ENCODE measurements around the gene NDUFB5. TPM values are rescaled to one million over a fixed set of nuclear protein-coding genes. Genes with fewer than 3 reads are reported as not detected.

The NDUFB5 gene
- total and polyA plus RNA-seq, 12 donors, result 105 to 345 (median 173) TPM

DNA sequence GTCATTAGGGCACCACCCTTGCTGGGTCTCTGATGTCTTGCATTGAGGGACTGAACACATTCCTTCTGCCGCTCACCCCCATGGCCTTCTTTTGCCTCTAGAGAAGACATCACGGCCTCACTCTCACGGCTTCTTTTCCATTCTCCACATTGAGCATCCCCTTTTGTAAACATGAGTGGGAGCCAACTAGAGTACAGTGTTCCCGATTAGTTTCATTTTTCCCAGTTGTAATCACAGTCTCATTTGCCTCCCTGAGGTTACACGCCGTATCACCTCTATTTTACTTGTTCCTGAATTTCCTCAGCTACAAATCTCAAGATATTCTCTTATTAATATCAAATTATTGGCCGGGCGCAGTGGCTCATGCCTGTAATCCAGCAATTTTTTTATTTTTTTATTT lies 65.7 kb downstream of the NDUFB5 start:
- H3K4me3 ChIP-seq, result no peak overlapping the region
- intact Hi-C loops (cut with DNase I), result no loop called here
- WGBS, 4 donors, result 84 to 94% (median 90%) methylated on average over 8 of the region's 8 CpGs
- no peaks in the 10 kb centered on the region for H3K36me3 ChIP-seq (replicated peaks in 1 of 2)
- peaks cover 31 to 47% of the 10 kb centered on the region in 2 donors for H3K4me1 ChIP-seq (replicated peaks in 1 of 2)
- TF ChIP-seq CTCF (IDR thresholded peaks at IDR 0.05) (no peak), POLR2A (IDR thresholded peaks at IDR 0.05) (no peak)
- DNase-seq, result no peak
- H3K9me3 ChIP-seq (replicated peaks in 1 of 3), result no peaks in the 10 kb centered on the region
- no peak overlapping the region for H3K27ac ChIP-seq
- H3K27me3 ChIP-seq, result no peaks in the 10 kb centered on the region

DNA sequence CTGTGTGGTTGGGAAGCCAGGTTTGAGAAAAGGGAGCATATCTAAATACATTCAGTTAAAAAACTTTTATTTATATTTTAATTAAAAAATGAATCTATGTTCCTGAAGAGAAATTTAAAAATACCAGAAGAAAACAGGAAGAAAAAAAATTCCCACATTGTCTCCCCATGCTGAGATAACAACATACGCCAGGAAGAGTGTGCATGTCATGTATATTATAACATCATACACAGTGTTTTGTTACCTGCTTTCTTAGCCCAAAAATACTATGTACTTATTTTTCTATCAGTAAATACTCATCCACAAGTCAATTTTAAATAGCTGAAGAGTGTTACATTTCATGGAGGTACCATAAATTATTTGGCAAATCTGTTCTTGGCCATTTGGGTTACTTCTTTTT lies 66.7 kb downstream of the NDUFB5 start:
- Histone ChIP-seq H3K4me3 (peak overlapping the region in 1 of 4 donors; percentile 35), H3K27ac (peak overlapping the region; percentile 10 to 83 (median 65)), H3K36me3 (replicated peaks in 1 of 2) (no peaks in the 10 kb centered on the region), H3K27me3 (no peaks in the 10 kb centered on the region), H3K9me3 (replicated peaks in 1 of 3) (no peaks in the 10 kb centered on the region), H3K4me1 (replicated peaks in 1 of 2) (peaks cover 26 to 39% of the 10 kb centered on the region in 2 donors)
- intact Hi-C loops (cut with DNase I), result no loop called here
- TF ChIP-seq POLR2A (IDR thresholded peaks at IDR 0.05), result no peak
- TF ChIP-seq CTCF (IDR thresholded peaks at IDR 0.05), result no peak
- DNase-seq, result no peak
- 76 to 86% (median 80%) methylated on average over 1 of the region's 1 CpG for WGBS, 4 donors

DNA sequence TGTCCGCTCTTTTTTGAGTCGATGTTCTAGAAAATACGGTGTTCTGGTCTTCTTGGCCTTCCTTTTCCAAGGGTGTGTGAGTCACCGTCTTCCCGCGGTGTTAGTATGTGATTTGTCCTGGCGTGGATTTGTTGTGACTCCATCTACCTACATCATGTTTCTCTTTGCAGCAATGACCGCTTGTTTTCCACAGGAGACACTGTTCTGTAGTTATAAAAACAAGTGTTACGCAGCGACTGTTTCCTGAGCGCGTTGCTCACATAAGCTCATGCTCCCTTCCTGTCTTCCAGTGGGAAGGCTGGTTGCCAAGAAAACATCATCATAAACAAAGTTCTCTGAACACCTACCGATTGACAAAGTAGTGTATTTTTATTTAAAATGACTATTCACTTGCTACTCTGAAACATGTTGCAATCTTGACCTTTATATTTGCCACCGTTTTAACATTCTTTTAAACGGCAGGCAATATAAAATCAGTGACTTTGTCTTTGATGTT lies 67.2 kb downstream of the NDUFB5 start:
- Histone ChIP-seq H3K36me3 (replicated peaks in 1 of 2) (no peaks in the 10 kb centered on the region), H3K9me3 (replicated peaks in 1 of 3) (no peaks in the 10 kb centered on the region), H3K4me1 (replicated peaks in 1 of 2) (peaks cover 23 to 35% of the 10 kb centered on the region in 2 donors), H3K4me3 (peak overlapping the region in 1 of 4 donors; percentile 35), H3K27ac (peak overlapping the region; percentile 10 to 83 (median 65)), H3K27me3 (no peaks in the 10 kb centered on the region)
- intact Hi-C loops (cut with DNase I), result no loop called here
- peak; percentile 65 to 86 (median 72) for DNase-seq
- peak in 1 of 2 donors; percentile 35 for TF ChIP-seq POLR2A (IDR thresholded peaks at IDR 0.05)
- TF ChIP-seq CTCF (IDR thresholded peaks at IDR 0.05), result peak in 1 of 6 experiments; percentile 7
- WGBS, 4 donors, result 38 to 50% (median 43%) methylated on average over 15 of the region's 15 CpGs

GRCh38 chr3:179672918-179673317 lies 68.3 kb downstream of the NDUFB5 start:
- no peak for TF ChIP-seq CTCF (IDR thresholded peaks at IDR 0.05)
- DNase-seq, result no peak

More at GRCh38 chr3:179672918-179673317, 68.3 kb downstream of the NDUFB5 start:
- no peaks in the 10 kb centered on the region for H3K36me3 ChIP-seq (replicated peaks in 1 of 2)
- intact Hi-C loops (cut with DNase I), result no loop called here
- WGBS, 4 donors, result 59 to 70% (median 66%) methylated on average over 4 of the region's 4 CpGs
- no peaks in the 10 kb centered on the region for H3K27me3 ChIP-seq
- peak overlapping the region; percentile 2 to 81 (median 65) for H3K27ac ChIP-seq
- no peak overlapping the region for H3K4me3 ChIP-seq
- H3K4me1 ChIP-seq (replicated peaks in 1 of 2), result peaks cover 21 to 36% of the 10 kb centered on the region in 2 donors
- no peaks in the 10 kb centered on the region for H3K9me3 ChIP-seq (replicated peaks in 1 of 3)

All from adrenal gland (tissue), 12 donors.